ENCODE measurements around the gene TTC3. TPM values are rescaled to one million over a fixed set of nuclear protein-coding genes. Genes with fewer than 3 reads are reported as not detected.

The TTC3 gene
- total RNA-seq, 1 donor from 2014 or later, result 127 TPM

- DNase-seq (ENCODE audit: low read depth in 2 of 2), result peak in 1 of 2 donors; percentile 1
These were observed 76.4 kb downstream of the TTC3 start for GRCh38 chr21:37149411-37149810.

GRCh38 chr21:37153196-37153934, 80.3 kb downstream of the TTC3 start:
- DNase-seq (ENCODE audit: low read depth in 2 of 2), result peak in 1 of 2 donors; percentile 40

- DNase-seq (ENCODE audit: low read depth in 2 of 2), result no peak
These were observed 80.9 kb downstream of the TTC3 start for GRCh38 chr21:37153935-37154350.

GRCh38 chr21:37155186-37155585, 82.1 kb downstream of the TTC3 start:
- no peak for DNase-seq (ENCODE audit: low read depth in 2 of 2)

- no peak for DNase-seq (ENCODE audit: low read depth in 2 of 2)
These were observed 84.9 kb downstream of the TTC3 start for GRCh38 chr21:37157938-37158337.

- DNase-seq (ENCODE audit: low read depth in 2 of 2), result no peak
These were observed 86.2 kb downstream of the TTC3 start for GRCh38 chr21:37159053-37159776.

- DNase-seq (ENCODE audit: low read depth in 2 of 2), result no peak
These were observed 86.9 kb downstream of the TTC3 start for GRCh38 chr21:37159949-37160348.

- no peak for DNase-seq (ENCODE audit: low read depth in 2 of 2)
These were observed 91.7 kb downstream of the TTC3 start for GRCh38 chr21:37164742-37165141.

GRCh38 chr21:37165586-37165985, 92.5 kb downstream of the TTC3 start:
- no peak for DNase-seq (ENCODE audit: low read depth in 2 of 2)

GRCh38 chr21:37166733-37167132, 93.7 kb downstream of the TTC3 start:
- peak; percentile 39 to 45 for DNase-seq (ENCODE audit: low read depth in 2 of 2)

GRCh38 chr21:37168666-37169065, 95.6 kb downstream of the TTC3 start:
- no peak for DNase-seq (ENCODE audit: low read depth in 2 of 2)

GRCh38 chr21:37172646-37173045, 99.6 kb downstream of the TTC3 start:
- DNase-seq (ENCODE audit: low read depth in 2 of 2), result no peak

- DNase-seq (ENCODE audit: low read depth in 2 of 2), result no peak
These were observed 103.7 kb downstream of the TTC3 start for GRCh38 chr21:37176716-37177115.

- no peak for DNase-seq (ENCODE audit: low read depth in 2 of 2)
These were observed 108.0 kb downstream of the TTC3 start for GRCh38 chr21:37181059-37181458.

GRCh38 chr21:37182222-37182621, 109.2 kb downstream of the TTC3 start:
- DNase-seq (ENCODE audit: low read depth in 2 of 2), result no peak

- no peak for DNase-seq (ENCODE audit: low read depth in 2 of 2)
These were observed 110.7 kb downstream of the TTC3 start for GRCh38 chr21:37183749-37184148.

GRCh38 chr21:37184784-37185593, 111.9 kb downstream of the TTC3 start:
- DNase-seq (ENCODE audit: low read depth in 2 of 2), result no peak

GRCh38 chr21:37186983-37187382, 113.9 kb downstream of the TTC3 start:
- no peak for DNase-seq (ENCODE audit: low read depth in 2 of 2)

GRCh38 chr21:37188825-37189224, 115.8 kb downstream of the TTC3 start:
- no peak for DNase-seq (ENCODE audit: low read depth in 2 of 2)

- DNase-seq (ENCODE audit: low read depth in 2 of 2), result no peak
These were observed 119.0 kb downstream of the TTC3 start for GRCh38 chr21:37192019-37192418.

GRCh38 chr21:37193006-37193405, 120.0 kb downstream of the TTC3 start:
- no peak for DNase-seq (ENCODE audit: low read depth in 2 of 2)

- no peak for DNase-seq (ENCODE audit: low read depth in 2 of 2)
These were observed 120.6 kb downstream of the TTC3 start for GRCh38 chr21:37193676-37194075.

All from lung microvascular endothelial cell (primary cell).